T-helper 2 cell treated with Interferon-gamma antibody and Interleukin-4, amounts not matched to agents 5 μg/mL and 100 μg/mL, for 36 hours (primary cell): ENCODE results near the gene CNTN4.

Experiments
- DNase-seq: peaks from one replicate; pipeline ENCODE4 v3.0.0; 2021; ENCODE audit warnings: low spot score
- H3K27ac Mint-ChIP-seq: one replicate; pipeline ENCODE4 v1.8.0; 2021; ENCODE audit warnings: mild to moderate bottlenecking, mixed read lengths
- H3K27me3 Mint-ChIP-seq: one replicate; pipeline ENCODE4 v1.8.0; 2021; ENCODE audit warnings: low read depth, mixed read lengths
- H3K36me3 Mint-ChIP-seq: one replicate; pipeline ENCODE4 v1.8.0; 2021; ENCODE audit warnings: low read depth, mixed read lengths
- H3K4me1 Mint-ChIP-seq: one replicate; pipeline ENCODE4 v1.8.0; 2021; ENCODE audit warnings: low read depth, mixed read lengths
- H3K4me3 Mint-ChIP-seq: one replicate; pipeline ENCODE4 v1.8.0; 2022; ENCODE audit warnings: mild to moderate bottlenecking, moderate library complexity, mixed read lengths
- H3K9me3 Mint-ChIP-seq: one replicate; pipeline ENCODE4 v1.8.0; 2021; ENCODE audit warnings: mixed read lengths

CNTN4 gene

GRCh38 chr3:2603692-2604289 is 505.1 kb downstream of the CNTN4 start:
- Mint-ChIP-seq H3K27ac (no peak overlapping the region), H3K9me3 (no peaks in the 10 kb centered on the region), H3K36me3 (no peaks in the 10 kb centered on the region), H3K4me3 (no peak overlapping the region), H3K27me3 (no peaks in the 10 kb centered on the region), H3K4me1 (no peaks in the 10 kb centered on the region)
- DNase-seq, result no peak

- Mint-ChIP-seq H3K9me3 (peaks cover 5% of the 10 kb centered on the region), H3K27ac (no peak overlapping the region)
These were observed 515.9 kb downstream of the CNTN4 start for GRCh38 chr3:2614578-2614977.

GRCh38 chr3:2615080-2615479 is 516.4 kb downstream of the CNTN4 start:
- H3K4me1 Mint-ChIP-seq, result no peaks in the 10 kb centered on the region
- no peaks in the 10 kb centered on the region for H3K36me3 Mint-ChIP-seq
- no peak overlapping the region for H3K27ac Mint-ChIP-seq
- H3K27me3 Mint-ChIP-seq, result no peaks in the 10 kb centered on the region
- H3K4me3 Mint-ChIP-seq, result no peak overlapping the region
- peaks cover 5% of the 10 kb centered on the region for H3K9me3 Mint-ChIP-seq
- DNase-seq, result no peak

More at GRCh38 chr3:2614578-2614977, 515.9 kb downstream of the CNTN4 start:
- Mint-ChIP-seq H3K36me3 (no peaks in the 10 kb centered on the region), H3K4me1 (no peaks in the 10 kb centered on the region), H3K27me3 (no peaks in the 10 kb centered on the region), H3K4me3 (no peak overlapping the region)
- DNase-seq, result no peak

GRCh38 chr3:2623436-2623835 is 524.8 kb downstream of the CNTN4 start:
- no peaks in the 10 kb centered on the region for H3K27me3 Mint-ChIP-seq
- no peaks in the 10 kb centered on the region for H3K9me3 Mint-ChIP-seq
- H3K36me3 Mint-ChIP-seq, result no peaks in the 10 kb centered on the region
- H3K27ac Mint-ChIP-seq, result no peak overlapping the region
- H3K4me1 Mint-ChIP-seq, result no peaks in the 10 kb centered on the region
- no peak overlapping the region for H3K4me3 Mint-ChIP-seq
- no peak for DNase-seq

GRCh38 chr3:2628117-2628516 is 529.5 kb downstream of the CNTN4 start:
- DNase-seq, result no peak
- H3K27ac Mint-ChIP-seq, result no peak overlapping the region
- H3K9me3 Mint-ChIP-seq, result no peaks in the 10 kb centered on the region
- H3K36me3 Mint-ChIP-seq, result no peaks in the 10 kb centered on the region
- H3K4me3 Mint-ChIP-seq, result no peak overlapping the region
- no peaks in the 10 kb centered on the region for H3K27me3 Mint-ChIP-seq
- no peaks in the 10 kb centered on the region for H3K4me1 Mint-ChIP-seq

- no peaks in the 10 kb centered on the region for H3K9me3 Mint-ChIP-seq
- no peaks in the 10 kb centered on the region for H3K4me1 Mint-ChIP-seq
- H3K27ac Mint-ChIP-seq, result no peak overlapping the region
- H3K27me3 Mint-ChIP-seq, result no peaks in the 10 kb centered on the region
- no peaks in the 10 kb centered on the region for H3K36me3 Mint-ChIP-seq
- H3K4me3 Mint-ChIP-seq, result no peak overlapping the region
- DNase-seq, result no peak
These were observed 536.8 kb downstream of the CNTN4 start for GRCh38 chr3:2635511-2635910.

GRCh38 chr3:2643606-2644005 is 544.9 kb downstream of the CNTN4 start:
- DNase-seq, result no peak
- H3K36me3 Mint-ChIP-seq, result no peaks in the 10 kb centered on the region
- no peak overlapping the region for H3K4me3 Mint-ChIP-seq
- no peaks in the 10 kb centered on the region for H3K9me3 Mint-ChIP-seq
- no peak overlapping the region for H3K27ac Mint-ChIP-seq
- H3K4me1 Mint-ChIP-seq, result no peaks in the 10 kb centered on the region
- no peaks in the 10 kb centered on the region for H3K27me3 Mint-ChIP-seq

GRCh38 chr3:2645001-2645400 is 546.3 kb downstream of the CNTN4 start:
- H3K9me3 Mint-ChIP-seq, result no peaks in the 10 kb centered on the region
- H3K36me3 Mint-ChIP-seq, result no peaks in the 10 kb centered on the region
- no peak overlapping the region for H3K4me3 Mint-ChIP-seq
- H3K4me1 Mint-ChIP-seq, result no peaks in the 10 kb centered on the region
- no peak overlapping the region for H3K27ac Mint-ChIP-seq
- H3K27me3 Mint-ChIP-seq, result no peaks in the 10 kb centered on the region
- no peak for DNase-seq

GRCh38 chr3:2650746-2651145 is 552.1 kb downstream of the CNTN4 start:
- no peak overlapping the region for H3K4me3 Mint-ChIP-seq
- H3K27me3 Mint-ChIP-seq, result no peaks in the 10 kb centered on the region
- H3K36me3 Mint-ChIP-seq, result no peaks in the 10 kb centered on the region
- no peaks in the 10 kb centered on the region for H3K4me1 Mint-ChIP-seq
- H3K27ac Mint-ChIP-seq, result no peak overlapping the region
- DNase-seq, result no peak
- no peaks in the 10 kb centered on the region for H3K9me3 Mint-ChIP-seq

- Mint-ChIP-seq H3K36me3 (no peaks in the 10 kb centered on the region), H3K4me3 (no peak overlapping the region)
These were observed 553.7 kb downstream of the CNTN4 start for GRCh38 chr3:2652386-2652785.

GRCh38 chr3:2653706-2654105 is 555.0 kb downstream of the CNTN4 start:
- Mint-ChIP-seq H3K9me3 (no peaks in the 10 kb centered on the region), H3K27me3 (no peaks in the 10 kb centered on the region), H3K36me3 (no peaks in the 10 kb centered on the region), H3K4me3 (no peak overlapping the region), H3K4me1 (no peaks in the 10 kb centered on the region), H3K27ac (no peak overlapping the region)
- no peak for DNase-seq

More at GRCh38 chr3:2652386-2652785, 553.7 kb downstream of the CNTN4 start:
- no peaks in the 10 kb centered on the region for H3K4me1 Mint-ChIP-seq
- H3K27ac Mint-ChIP-seq, result no peak overlapping the region
- no peaks in the 10 kb centered on the region for H3K9me3 Mint-ChIP-seq
- no peaks in the 10 kb centered on the region for H3K27me3 Mint-ChIP-seq
- no peak for DNase-seq

- no peaks in the 10 kb centered on the region for H3K36me3 Mint-ChIP-seq
- DNase-seq, result no peak
- H3K4me1 Mint-ChIP-seq, result no peaks in the 10 kb centered on the region
- H3K4me3 Mint-ChIP-seq, result no peak overlapping the region
- H3K27ac Mint-ChIP-seq, result no peak overlapping the region
- no peaks in the 10 kb centered on the region for H3K9me3 Mint-ChIP-seq
- no peaks in the 10 kb centered on the region for H3K27me3 Mint-ChIP-seq
These were observed 556.6 kb downstream of the CNTN4 start for GRCh38 chr3:2655229-2655701.

GRCh38 chr3:2656806-2657777 is 558.4 kb downstream of the CNTN4 start:
- DNase-seq, result no peak
- Mint-ChIP-seq H3K27ac (no peak overlapping the region), H3K4me3 (no peak overlapping the region), H3K9me3 (no peaks in the 10 kb centered on the region), H3K36me3 (no peaks in the 10 kb centered on the region), H3K27me3 (no peaks in the 10 kb centered on the region), H3K4me1 (no peaks in the 10 kb centered on the region)

GRCh38 chr3:2657971-2658370 is 559.3 kb downstream of the CNTN4 start:
- Mint-ChIP-seq H3K27me3 (no peaks in the 10 kb centered on the region), H3K9me3 (no peaks in the 10 kb centered on the region), H3K27ac (no peak overlapping the region), H3K36me3 (no peaks in the 10 kb centered on the region), H3K4me3 (no peak overlapping the region), H3K4me1 (no peaks in the 10 kb centered on the region)
- no peak for DNase-seq
